ENCODE data around the gene UBE2E3. TPM values are rescaled to one million over a fixed set of nuclear protein-coding genes. Genes with fewer than 3 reads are reported as not detected.
"Not testable (repeated sequence)": the region's sequence is repeated elsewhere in the genome, so short reads cannot be mapped to it uniquely, and the experiment has no call there.

UBE2E3 gene
- total RNA-seq = 10 to 100 TPM; 26.9 to 38.1 TPM

GRCh38 chr2:180980106-180980942 lies at the start of gene UBE2E3:
Gene UBE2E3, plus strand, starts transcription at chr2:180980605. Its CDS starts 1,438 bp downstream, at chr2:180982043.
- peak; percentile 87 for ATAC-seq (replicated peaks)
- Mint-ChIP-seq H3K4me3 (peak within 1 kb of the TSS; percentile 99), H3K27ac (peak within 1 kb of the TSS; percentile 97), H3K9me3 (no peaks in the 10 kb centered on the region), H3K27me3 (no peaks in the 10 kb centered on the region), H3K4me1 (peaks cover 15% of the 10 kb centered on the region), H3K36me3 (ENCODE audit: low read depth) (peaks cover 42% of the 10 kb centered on the region)

DNA sequence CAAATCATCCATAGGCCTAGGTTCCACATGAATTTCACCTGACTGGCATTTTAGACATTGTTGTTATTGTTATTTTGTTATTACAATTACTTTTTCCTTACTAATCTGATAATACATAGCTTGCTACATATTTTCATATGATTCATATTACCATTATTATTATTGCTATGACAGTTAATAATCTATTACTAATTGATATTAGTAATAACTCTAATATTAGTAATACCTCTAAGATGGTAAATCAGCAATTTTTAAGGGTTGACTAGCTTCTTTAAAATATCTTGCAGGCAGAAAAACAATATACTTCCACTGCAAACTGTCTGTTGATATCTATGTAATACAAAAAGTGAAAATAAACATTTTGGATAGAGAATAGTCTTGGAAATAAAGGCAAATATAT lies 48.6 kb upstream of the UBE2E3 start:
- H3K9me3 Mint-ChIP-seq = no peaks in the 10 kb centered on the region
- no peaks in the 10 kb centered on the region for H3K36me3 Mint-ChIP-seq (ENCODE audit: low read depth)
- H3K27ac Mint-ChIP-seq = no peak overlapping the region
- H3K4me3 Mint-ChIP-seq = no peak overlapping the region
- no peaks in the 10 kb centered on the region for H3K27me3 Mint-ChIP-seq
- no peak for ATAC-seq (replicated peaks)
- H3K4me1 Mint-ChIP-seq = no peaks in the 10 kb centered on the region

GRCh38 chr2:180933332-180933731 lies 47.1 kb upstream of the UBE2E3 start:
- Mint-ChIP-seq H3K9me3 (no peaks in the 10 kb centered on the region), H3K4me1 (peaks cover 12% of the 10 kb centered on the region), H3K27me3 (no peaks in the 10 kb centered on the region), H3K27ac (no peak overlapping the region), H3K36me3 (ENCODE audit: low read depth) (no peaks in the 10 kb centered on the region), H3K4me3 (no peak overlapping the region)
- no peak for ATAC-seq (replicated peaks)

DNA sequence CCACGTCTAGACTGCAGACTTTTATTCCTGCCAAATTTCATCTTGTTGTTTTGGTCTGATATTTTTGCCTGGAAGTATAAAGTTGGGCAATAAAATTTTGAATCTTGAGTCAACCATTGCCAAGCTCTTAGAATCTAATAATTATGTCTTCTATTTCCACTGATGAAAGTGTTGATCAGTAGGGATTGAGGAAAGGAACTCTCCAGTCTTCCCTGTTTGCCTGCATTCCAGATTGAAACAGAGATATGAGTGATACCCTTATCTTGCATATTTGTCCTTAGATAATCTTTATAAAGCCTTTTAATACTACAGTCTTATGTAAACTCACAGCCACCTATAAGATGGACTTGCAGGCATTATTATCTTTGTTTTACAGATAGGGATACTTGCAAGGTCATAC lies 45.5 kb upstream of the UBE2E3 start:
- Mint-ChIP-seq H3K4me3 (no peak overlapping the region), H3K27ac (no peak overlapping the region), H3K9me3 (no peaks in the 10 kb centered on the region)

GRCh38 chr2:180937480-180937879 lies 42.9 kb upstream of the UBE2E3 start:
- peak; percentile 86 for ATAC-seq (replicated peaks)
- H3K27me3 Mint-ChIP-seq; H3K36me3 Mint-ChIP-seq (ENCODE audit: low read depth); H3K9me3 Mint-ChIP-seq: not testable (repeated sequence)
- Mint-ChIP-seq H3K4me1 (peaks cover 17% of the 10 kb centered on the region), H3K27ac (peak overlapping the region; percentile 74), H3K4me3 (peak overlapping the region; percentile 54)

More for the DNA sequence above, 45.5 kb upstream of the UBE2E3 start:
- Mint-ChIP-seq H3K4me1 (peaks cover 17% of the 10 kb centered on the region), H3K36me3 (ENCODE audit: low read depth) (no peaks in the 10 kb centered on the region), H3K27me3 (no peaks in the 10 kb centered on the region)
- ATAC-seq (replicated peaks) = no peak

DNA sequence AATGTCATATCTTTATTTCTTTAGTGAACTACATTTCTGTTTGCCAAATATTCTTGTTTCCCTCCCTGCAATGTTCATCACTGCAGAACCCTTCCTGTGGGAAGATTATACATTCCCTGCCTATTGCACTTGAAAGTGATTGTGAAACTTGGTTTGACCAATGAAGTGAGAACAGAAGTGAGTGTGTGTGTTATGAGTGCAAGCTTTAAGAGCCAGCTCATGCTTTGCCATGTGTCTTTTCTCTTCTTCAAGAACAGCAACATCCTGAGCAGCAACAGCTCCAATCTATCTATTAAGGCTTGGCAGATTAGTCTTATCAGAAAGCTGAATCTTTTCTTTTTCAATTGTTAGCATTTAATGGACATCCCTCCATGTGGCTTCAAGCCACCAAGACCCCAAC lies 42.0 kb upstream of the UBE2E3 start:
- H3K27ac Mint-ChIP-seq = peak overlapping the region; percentile 61
- H3K4me3 Mint-ChIP-seq = peak overlapping the region; percentile 54
- no peaks in the 10 kb centered on the region for H3K36me3 Mint-ChIP-seq (ENCODE audit: low read depth)
- peak; percentile 68 for ATAC-seq (replicated peaks)
- no peaks in the 10 kb centered on the region for H3K27me3 Mint-ChIP-seq
- H3K4me1 Mint-ChIP-seq = peaks cover 17% of the 10 kb centered on the region
- no peaks in the 10 kb centered on the region for H3K9me3 Mint-ChIP-seq

DNA sequence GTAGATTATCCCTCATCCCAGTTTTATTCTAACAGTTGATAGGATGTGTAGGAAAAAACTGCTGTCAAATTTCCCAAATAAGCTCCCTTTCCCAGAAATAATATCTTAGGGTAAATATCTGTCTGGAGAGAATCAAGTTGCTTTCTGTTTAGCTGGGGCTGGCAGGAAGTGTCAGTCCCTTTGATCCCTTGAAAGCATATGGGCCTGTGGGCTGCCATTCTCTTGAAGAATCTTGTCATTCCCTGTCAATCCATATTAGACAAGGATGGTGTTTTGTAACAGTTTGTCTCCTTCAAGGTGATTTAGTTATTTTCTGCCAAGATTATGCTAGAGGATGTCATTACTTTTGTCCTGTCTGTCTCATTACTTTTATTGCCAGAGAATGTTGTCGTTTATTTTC lies 37.1 kb upstream of the UBE2E3 start:
- Mint-ChIP-seq H3K27ac (no peak overlapping the region), H3K4me1 (peaks cover 5% of the 10 kb centered on the region), H3K27me3 (peaks cover 7% of the 10 kb centered on the region), H3K9me3 (no peaks in the 10 kb centered on the region), H3K4me3 (no peak overlapping the region), H3K36me3 (ENCODE audit: low read depth) (no peaks in the 10 kb centered on the region)
- ATAC-seq (replicated peaks) = no peak

DNA sequence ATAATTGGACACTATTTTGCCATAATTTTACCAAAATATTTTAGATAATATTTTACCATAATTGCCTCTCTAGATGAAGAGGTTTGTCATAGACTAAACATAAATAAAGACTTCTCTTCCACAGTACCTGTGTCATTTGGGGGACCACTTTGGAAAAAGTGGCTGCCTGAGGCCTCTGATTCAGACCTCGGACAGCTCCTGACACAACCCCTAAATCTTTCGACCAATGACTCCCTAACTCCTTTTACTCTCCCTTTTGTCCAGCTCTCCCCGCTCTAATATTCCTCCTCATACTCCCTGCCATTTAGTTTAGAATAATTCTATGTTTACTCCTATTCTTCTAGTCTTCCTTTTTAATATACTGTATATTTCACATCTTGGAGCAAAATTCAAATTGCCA lies 36.0 kb upstream of the UBE2E3 start:
- ATAC-seq (replicated peaks) = no peak
- no peaks in the 10 kb centered on the region for H3K4me1 Mint-ChIP-seq
- no peak overlapping the region for H3K27ac Mint-ChIP-seq
- H3K36me3 Mint-ChIP-seq (ENCODE audit: low read depth) = no peaks in the 10 kb centered on the region
- no peaks in the 10 kb centered on the region for H3K9me3 Mint-ChIP-seq
- peaks cover 8% of the 10 kb centered on the region for H3K27me3 Mint-ChIP-seq
- no peak overlapping the region for H3K4me3 Mint-ChIP-seq

GRCh38 chr2:180947208-180947689 lies 33.2 kb upstream of the UBE2E3 start:
- Mint-ChIP-seq H3K27ac (no peak overlapping the region), H3K36me3 (ENCODE audit: low read depth) (no peaks in the 10 kb centered on the region), H3K4me3 (no peak overlapping the region), H3K9me3 (no peaks in the 10 kb centered on the region), H3K27me3 (peaks cover 20% of the 10 kb centered on the region), H3K4me1 (no peaks in the 10 kb centered on the region)
- ATAC-seq (replicated peaks) = no peak

DNA sequence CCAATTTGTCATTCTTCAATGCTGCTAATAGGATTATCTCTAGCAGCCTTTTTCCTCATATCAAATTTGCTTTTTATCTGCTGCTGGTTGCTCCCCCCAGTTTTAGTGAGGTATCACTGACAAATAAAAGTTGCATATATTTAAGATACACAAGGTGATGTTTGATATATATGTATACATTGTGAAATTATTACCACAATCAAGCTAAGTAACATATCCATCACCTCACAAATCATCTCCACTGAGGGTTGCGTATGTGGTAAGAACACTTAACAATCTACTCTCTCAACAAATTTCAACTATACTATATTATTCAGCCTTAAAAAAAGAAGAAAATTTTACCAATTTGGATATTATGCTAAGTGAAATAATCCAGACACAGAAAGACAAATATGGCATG lies 30.5 kb upstream of the UBE2E3 start:
- Mint-ChIP-seq H3K4me3 (no peak overlapping the region), H3K36me3 (ENCODE audit: low read depth) (no peaks in the 10 kb centered on the region), H3K27ac (no peak overlapping the region), H3K9me3 (no peaks in the 10 kb centered on the region), H3K4me1 (no peaks in the 10 kb centered on the region), H3K27me3 (peaks cover 20% of the 10 kb centered on the region)
- ATAC-seq (replicated peaks) = no peak

DNA sequence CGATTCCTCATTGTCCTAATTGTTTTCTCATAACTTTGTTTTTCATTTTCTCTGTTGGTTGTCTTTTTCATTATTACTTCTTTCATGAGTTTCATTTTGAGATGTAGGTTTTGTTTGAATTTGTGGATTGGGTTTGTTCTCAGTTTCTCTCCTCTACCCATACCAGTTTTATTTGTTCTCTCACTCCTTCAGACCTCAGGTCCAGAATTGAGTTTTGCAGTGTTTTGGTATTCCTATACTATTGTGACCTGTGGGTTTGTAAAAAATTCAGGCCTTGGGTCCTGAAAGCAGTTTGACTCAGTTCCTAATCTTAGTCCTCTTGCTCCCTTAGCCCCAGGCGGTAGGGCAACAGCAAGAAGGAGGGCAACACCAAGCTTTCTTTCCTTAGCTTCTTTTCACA lies 28.3 kb upstream of the UBE2E3 start:
- Mint-ChIP-seq H3K9me3 (no peaks in the 10 kb centered on the region), H3K27me3 (peaks cover 23% of the 10 kb centered on the region), H3K27ac (no peak overlapping the region), H3K4me3 (no peak overlapping the region), H3K4me1 (no peaks in the 10 kb centered on the region), H3K36me3 (ENCODE audit: low read depth) (no peaks in the 10 kb centered on the region)
- peak; percentile 91 for ATAC-seq (replicated peaks)

DNA sequence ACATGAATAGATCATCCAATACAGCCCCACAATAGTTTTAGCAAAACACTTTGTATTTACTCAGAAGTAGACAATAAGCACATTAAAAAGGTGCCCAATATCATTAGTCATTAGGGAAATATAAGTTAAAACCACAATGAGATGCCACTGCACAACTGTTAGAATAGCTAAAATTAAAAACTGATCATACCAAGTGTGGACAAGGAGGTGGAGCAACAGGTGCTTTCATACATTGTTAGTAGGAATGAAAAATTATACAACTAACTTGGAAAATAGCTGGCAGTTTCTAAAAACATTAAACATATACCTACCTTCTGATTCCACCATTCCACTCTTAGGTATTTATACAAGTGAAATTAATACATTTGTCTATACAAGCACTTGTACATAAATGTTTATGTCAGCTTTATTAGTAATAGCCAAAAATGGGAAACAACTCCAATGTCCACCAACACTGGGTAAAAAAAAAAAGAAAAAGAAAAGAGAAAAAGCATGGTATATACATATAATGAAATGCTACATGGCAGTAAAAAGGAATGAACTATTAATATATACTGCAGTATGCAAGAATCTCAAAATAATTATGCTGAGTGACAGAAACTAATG lies 27.6 kb upstream of the UBE2E3 start:
- no peak for ATAC-seq (replicated peaks)
- peaks cover 23% of the 10 kb centered on the region for H3K27me3 Mint-ChIP-seq
- no peak overlapping the region for H3K4me3 Mint-ChIP-seq
- H3K9me3 Mint-ChIP-seq = no peaks in the 10 kb centered on the region
- H3K4me1 Mint-ChIP-seq = no peaks in the 10 kb centered on the region
- no peaks in the 10 kb centered on the region for H3K36me3 Mint-ChIP-seq (ENCODE audit: low read depth)
- H3K27ac Mint-ChIP-seq = peak overlapping the region; percentile 9

DNA sequence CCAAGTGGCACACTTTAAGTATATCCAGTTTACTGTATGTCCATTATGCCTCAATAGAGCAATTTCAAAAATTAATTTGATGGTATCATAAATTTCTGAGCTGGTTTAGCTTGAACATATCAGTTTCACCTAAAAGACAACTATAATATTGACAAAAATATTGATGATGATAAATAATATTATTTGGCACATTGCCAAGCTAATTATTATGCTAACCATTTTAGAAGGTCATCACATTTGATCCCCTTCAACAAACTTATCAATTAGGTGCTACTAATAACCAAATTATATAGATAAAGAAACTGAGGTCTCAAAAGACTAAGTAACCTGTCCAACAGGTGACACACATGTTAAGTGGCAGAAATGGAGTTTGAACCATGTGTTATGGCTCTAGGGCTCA lies 26.9 kb upstream of the UBE2E3 start:
- Mint-ChIP-seq H3K9me3 (no peaks in the 10 kb centered on the region), H3K36me3 (ENCODE audit: low read depth) (no peaks in the 10 kb centered on the region), H3K27me3 (peaks cover 23% of the 10 kb centered on the region), H3K4me1 (no peaks in the 10 kb centered on the region), H3K27ac (no peak overlapping the region), H3K4me3 (no peak overlapping the region)
- ATAC-seq (replicated peaks) = no peak

DNA sequence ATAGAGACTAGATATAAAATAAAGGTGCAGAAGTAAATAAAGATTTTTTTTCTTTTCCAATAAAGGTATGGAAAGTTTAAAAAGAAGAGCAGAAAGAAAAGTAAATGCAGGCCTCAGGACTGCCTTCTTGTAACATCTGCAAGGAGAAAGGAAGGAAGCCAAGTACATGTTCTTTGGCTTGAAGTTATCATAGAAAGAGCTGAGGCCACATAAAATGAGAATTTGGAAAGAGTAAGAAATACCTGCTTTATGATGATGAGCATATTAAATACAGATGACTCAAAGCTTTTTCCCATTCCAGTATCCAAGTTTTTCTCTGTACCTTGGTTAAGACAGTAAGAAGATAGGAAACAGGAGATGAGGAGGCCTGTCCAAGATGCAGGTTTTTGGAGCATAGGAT lies 25.3 kb upstream of the UBE2E3 start:
- Mint-ChIP-seq H3K9me3 (no peaks in the 10 kb centered on the region), H3K4me3 (no peak overlapping the region), H3K4me1 (no peaks in the 10 kb centered on the region), H3K27ac (no peak overlapping the region), H3K27me3 (peaks cover 21% of the 10 kb centered on the region), H3K36me3 (ENCODE audit: low read depth) (no peaks in the 10 kb centered on the region)
- no peak for ATAC-seq (replicated peaks)

- H3K4me1 Mint-ChIP-seq = no peaks in the 10 kb centered on the region
- H3K27ac Mint-ChIP-seq = no peak overlapping the region
- no peak overlapping the region for H3K4me3 Mint-ChIP-seq
- no peaks in the 10 kb centered on the region for H3K9me3 Mint-ChIP-seq
- no peaks in the 10 kb centered on the region for H3K36me3 Mint-ChIP-seq (ENCODE audit: low read depth)
- ATAC-seq (replicated peaks) = no peak
- peaks cover 19% of the 10 kb centered on the region for H3K27me3 Mint-ChIP-seq
Observed at GRCh38 chr2:180959787-180960186, 20.6 kb upstream of the UBE2E3 start.

Data from activated T-helper 17 cell treated with anti-CD3 and anti-CD28 coated beads, Interleukin-2, amount 50 U/mL, for 72 hours (primary cell).